HG02623 (cell line): Measurements from ENCODE around the gene LMTK2.

Experiments used
- ATAC-seq: cut with Tn5 transposase; IDR thresholded peaks from one replicate; pipeline ENCODE4 v1.9.1; 2021; ENCODE audit warnings: moderate library complexity; ENCODE audit not compliant: unreplicated experiment

The LMTK2 gene

GRCh38 chr7:98136423-98136822, 29.8 kb downstream of the LMTK2 start:
- ATAC-seq: no peak

- no peak for ATAC-seq
These were observed 30.6 kb downstream of the LMTK2 start for GRCh38 chr7:98137134-98137825.

GRCh38 chr7:98137826-98138151, 31.1 kb downstream of the LMTK2 start:
- peak; percentile 63 for ATAC-seq

- ATAC-seq: no peak
These were observed 32.0 kb downstream of the LMTK2 start for GRCh38 chr7:98138672-98139071.

GRCh38 chr7:98142658-98143057, 36.0 kb downstream of the LMTK2 start:
- no peak for ATAC-seq

GRCh38 chr7:98148607-98149006, 41.9 kb downstream of the LMTK2 start:
- no peak for ATAC-seq

GRCh38 chr7:98149116-98149692, 42.5 kb downstream of the LMTK2 start:
- no peak for ATAC-seq

- no peak for ATAC-seq
These were observed 45.2 kb downstream of the LMTK2 start for GRCh38 chr7:98151884-98152283.

- no peak for ATAC-seq
These were observed 50.0 kb downstream of the LMTK2 start for GRCh38 chr7:98156700-98157099.

- ATAC-seq: no peak
These were observed 51.1 kb downstream of the LMTK2 start for GRCh38 chr7:98157761-98158160.

- ATAC-seq: no peak
These were observed 56.1 kb downstream of the LMTK2 start for GRCh38 chr7:98162758-98163157.

GRCh38 chr7:98163269-98163668, 56.6 kb downstream of the LMTK2 start:
- ATAC-seq: no peak

GRCh38 chr7:98163704-98164494, 57.2 kb downstream of the LMTK2 start:
- no peak for ATAC-seq

GRCh38 chr7:98165827-98166667, 59.4 kb downstream of the LMTK2 start:
- no peak for ATAC-seq

GRCh38 chr7:98166668-98166970, 60.0 kb downstream of the LMTK2 start:
- no peak for ATAC-seq

- ATAC-seq: no peak
These were observed 61.0 kb downstream of the LMTK2 start for GRCh38 chr7:98167653-98168052.

- peak; percentile 62 for ATAC-seq
These were observed 61.7 kb downstream of the LMTK2 start for GRCh38 chr7:98168181-98168903.

GRCh38 chr7:98168904-98169621, 62.4 kb downstream of the LMTK2 start:
- no peak for ATAC-seq

- ATAC-seq: no peak
These were observed 64.3 kb downstream of the LMTK2 start for GRCh38 chr7:98170966-98171365.

- ATAC-seq: no peak
These were observed 64.8 kb downstream of the LMTK2 start for GRCh38 chr7:98171449-98171848.
